IMR-90 (cell line): Measurements from ENCODE around the gene ABHD3. TPM values are rescaled to one million over a fixed set of nuclear protein-coding genes. Genes with fewer than 3 reads are reported as not detected.

ENCODE experiments used
- ATAC-seq: fragments of 200-7000 bp; cut with Tn5 transposase; 2 replicates; pipeline ENCODE4 v1.9.1; 2020; ENCODE audit warnings: low read depth, mild to moderate bottlenecking, moderate library complexity
- BruUV-seq: library from RNA; stranded (reverse); fragments of 400-500 nt; replicated peaks from 2 replicates; lab custom pipeline; 2021; lab: Mats Ljungman, UMichigan
- CTCF ChIA-PET: fragments of 300-600 bp; formaldehyde crosslinking; extraction: SDS; loops from one replicate; lab custom pipeline; 2021; ENCODE audit warnings: antibody characterized with exemption; lab: Yijun Ruan, JAX
- POLR2A ChIA-PET: fragments of 300-600 bp; sonication (Branson Sonifier 250); formaldehyde crosslinking; loops from one replicate; lab custom pipeline; 2022; ENCODE audit warnings: antibody characterized with exemption; ENCODE audit not compliant: unreplicated experiment; lab: Charles Lee
- DNase-seq: peaks from one replicate; pipeline ENCODE4 v3.0.0; 2013
- H2AFZ ChIP-seq: replicated peaks from 2 replicates; pipeline ENCODE3; 2013; ENCODE audit warnings: low read length, mild to moderate bottlenecking; ENCODE audit not compliant: poor library complexity
- H2AK5ac ChIP-seq: 2 replicates; pipeline ENCODE4 v1.6.1; 2013; ENCODE audit warnings: low read depth, low read length, inconsistent platforms
- H2AK9ac ChIP-seq: replicated peaks from 2 replicates; pipeline ENCODE3; 2013; ENCODE audit warnings: mild to moderate bottlenecking, low read depth, low read length, moderate library complexity; ENCODE audit not compliant: poor library complexity
- H2BK120ac ChIP-seq: 2 replicates; pipeline ENCODE4 v1.6.1; 2013; ENCODE audit warnings: low read depth, low read length, inconsistent platforms
- H2BK15ac ChIP-seq: 3 replicates; pipeline ENCODE4 v1.6.1; 2013; ENCODE audit warnings: low read depth, low read length, inconsistent platforms
- H2BK20ac ChIP-seq: 2 replicates; pipeline ENCODE4 v1.6.1; 2013; ENCODE audit warnings: low read depth, mild to moderate bottlenecking, inconsistent platforms, low read length, moderate library complexity
- H2BK5ac ChIP-seq: 2 replicates; pipeline ENCODE4 v1.6.1; 2013; ENCODE audit warnings: mild to moderate bottlenecking, low read depth, low read length, inconsistent platforms; ENCODE audit not compliant: poor library complexity, severe bottlenecking
- H3K14ac ChIP-seq: replicated peaks from 2 replicates; pipeline ENCODE4 v1.6.1; 2013; ENCODE audit warnings: low read depth, low read length, inconsistent platforms
- H3K18ac ChIP-seq: 2 replicates; pipeline ENCODE4 v1.6.1; 2013; ENCODE audit warnings: low read depth, low read length, control low read depth
- H3K23ac ChIP-seq: 2 replicates; pipeline ENCODE4 v1.6.1; 2013; ENCODE audit warnings: low read depth, low read length, inconsistent platforms
- H3K27ac ChIP-seq: 2 replicates; pipeline ENCODE4 v1.5.1; 2013; ENCODE audit warnings: mild to moderate bottlenecking, control low read depth, low read length; ENCODE audit not compliant: insufficient read depth
- H3K27me3 ChIP-seq: 2 replicates; pipeline ENCODE4 v1.6.1; 2013; ENCODE audit warnings: low read length; ENCODE audit not compliant: control insufficient read depth, insufficient read depth
- H3K36me3 ChIP-seq: 2 replicates; pipeline ENCODE4 v1.6.1; 2013; ENCODE audit warnings: low read length, mixed read lengths; ENCODE audit not compliant: control insufficient read depth, insufficient read depth
- H3K4ac ChIP-seq: 2 replicates; pipeline ENCODE4 v1.6.1; 2013; ENCODE audit warnings: low read depth, low read length, inconsistent platforms
- H3K4me1 ChIP-seq: 2 replicates; pipeline ENCODE4 v1.6.1; 2013; ENCODE audit warnings: low read length, mixed read lengths; ENCODE audit not compliant: control insufficient read depth, insufficient read depth
- H3K4me2 ChIP-seq: 2 replicates; pipeline ENCODE4 v1.6.1; 2013; ENCODE audit warnings: low read depth, mild to moderate bottlenecking, control low read depth, low read length, moderate library complexity
- H3K4me3 ChIP-seq: 2 replicates; pipeline ENCODE4 v1.5.1; 2013; ENCODE audit warnings: low read depth, mild to moderate bottlenecking, control low read depth, low read length, moderate library complexity; ENCODE audit not compliant: insufficient read depth
- H3K56ac ChIP-seq: 2 replicates; pipeline ENCODE4 v1.6.1; 2013; ENCODE audit warnings: low read length, inconsistent platforms; ENCODE audit not compliant: insufficient read depth; ENCODE audit errors: extremely low read depth
- H3K79me1 ChIP-seq, 2 experiments: 2 replicates each; pipeline ENCODE4 v1.6.1; 2013; ENCODE audit warnings: low read length in 2 of 2, inconsistent platforms in 1 of 2, low read depth in 1 of 2
- H3K9ac ChIP-seq: 2 replicates; pipeline ENCODE4 v1.6.1; 2013; ENCODE audit warnings: low read depth, low read length, control low read depth
- H3K9me1 ChIP-seq: 2 replicates; pipeline ENCODE4 v1.6.1; 2013; ENCODE audit warnings: low read length, inconsistent platforms; ENCODE audit not compliant: insufficient read depth
- H3K9me3 ChIP-seq: 2 replicates; pipeline ENCODE4 v1.6.1; 2013; ENCODE audit warnings: low read length; ENCODE audit not compliant: control insufficient read depth, insufficient read depth
- H4K20me1 ChIP-seq: 2 replicates; pipeline ENCODE4 v1.6.1; 2013; ENCODE audit warnings: low read length, inconsistent platforms; ENCODE audit not compliant: insufficient read depth
- H4K5ac ChIP-seq: 2 replicates; pipeline ENCODE4 v1.6.1; 2013; ENCODE audit warnings: mild to moderate bottlenecking, low read depth, low read length, control low read depth
- H4K8ac ChIP-seq, 2 experiments: 2 replicates each; pipeline ENCODE4 v1.6.1; 2013; ENCODE audit warnings: low read depth in 2 of 2, low read length in 2 of 2, control low read depth in 1 of 2, inconsistent platforms in 1 of 2
- H4K91ac ChIP-seq: 2 replicates; pipeline ENCODE4 v1.6.1; 2013; ENCODE audit warnings: low read depth, low read length, inconsistent platforms; ENCODE audit not compliant: insufficient read depth
- MAZ ChIP-seq: IDR thresholded peaks from 2 replicates; pipeline ENCODE4 v1.6.1; 2012; ENCODE audit warnings: low read depth, mild to moderate bottlenecking, low read length, improper control_type of control experiment, moderate library complexity, borderline replicate concordance
- WGBS, 2 experiments: methylation state at CpG; one replicate each; pipeline versions ENCODE4 v1.1.5 to v1.1.7; 2013; ENCODE audit warnings: missing lambda C conversion rate in 2 of 2; ENCODE audit not compliant: insufficient read length in 1 of 2; ENCODE audit errors: extremely low coverage in 2 of 2; 5-methylcytosine and 5-hydroxymethylcytosine counted together
- dilution Hi-C: fragments of 300-500 bp; cut with HindIII; formaldehyde crosslinking; loops from one replicate; pipeline ENCODE4 v1.14.3; 2018; ENCODE audit warnings: low sequenced_read_pairs; ENCODE audit not compliant: unreplicated experiment
- in situ Hi-C: fragments of 300-500 bp; cut with MboI; formaldehyde crosslinking; loops from 3 replicates; pipeline ENCODE4 v1.14.3; 2019; ENCODE audit warnings: low sequenced_read_pairs, inconsistent platforms, mixed read lengths
- intact Hi-C: fragments of 100-400 bp; cut with micrococcal nuclease; formaldehyde crosslinking; loops from 2 replicates; pipeline ENCODE4 v1.10.0; 2022
- polyA plus RNA-seq, 3 experiments: library from polyadenylated mRNA; depleted of rRNA; stranded (reverse); fragments of >200 nt; gene quantifications; 2 replicates each; pipeline ENCODE4 v1.2.3, GENCODE V29; 2012; ENCODE audit warnings: low replicate concordance in 1 of 3
- total RNA-seq: library from RNA; depleted of rRNA; stranded (reverse); fragments of >200 nt; gene quantifications from 2 replicates; pipeline ENCODE4 v1.2.3, GENCODE V29; 2012

The ABHD3 gene
- total and polyA plus RNA-seq, 2 of the 4 experiments (the other 2 are of a cell fraction) = 4.5 to 5.5 TPM

- H3K9ac ChIP-seq = no peak overlapping the region
- H3K27me3 ChIP-seq = no peaks in the 10 kb centered on the region
- dilution Hi-C loops (no loop called here), in situ Hi-C loops (no loop called here), intact Hi-C loops (loop anchor here (10.0 kb wide), 1 partner anchor 60 kb away; no protein-coding TSS in a partner anchor)
- no peak overlapping the region for H4K5ac ChIP-seq
- H2AK9ac ChIP-seq = no peak overlapping the region
- ATAC-seq (no peak), DNase-seq (no peak)
- no peaks in the 10 kb centered on the region for H3K9me3 ChIP-seq
- no peak overlapping the region for H3K4me3 ChIP-seq
- H3K14ac ChIP-seq = no peak overlapping the region
- no peaks in the 10 kb centered on the region for H3K36me3 ChIP-seq
- no peak overlapping the region for H2BK20ac ChIP-seq
- H3K18ac ChIP-seq = no peak overlapping the region
- H3K9me1 ChIP-seq = no peaks in the 10 kb centered on the region
- no peak overlapping the region for H4K91ac ChIP-seq
- H2BK120ac ChIP-seq = no peak overlapping the region
- POLR2A ChIA-PET = no interaction called here
- no TSS peak for BruUV-seq
- no peak overlapping the region for H4K8ac ChIP-seq
- no peaks in the 10 kb centered on the region for H3K4me1 ChIP-seq
- no peak overlapping the region for H2AK5ac ChIP-seq
- no peak overlapping the region for H2BK15ac ChIP-seq
- H3K4ac ChIP-seq = no peak overlapping the region
- H4K20me1 ChIP-seq = no peaks in the 10 kb centered on the region
- no peak overlapping the region for H3K27ac ChIP-seq
- H2BK5ac ChIP-seq = no peak overlapping the region
- no peak overlapping the region for H2AFZ ChIP-seq
- no peaks in the 10 kb centered on the region for H3K79me1 ChIP-seq
- no peak for TF ChIP-seq MAZ
- no peak overlapping the region for H3K23ac ChIP-seq
- no peak overlapping the region for H3K4me2 ChIP-seq
- H3K56ac ChIP-seq = no peak overlapping the region
- CTCF ChIA-PET = no interaction called here
- 80% methylated on average over 1 of the region's 4 CpGs; no CpG with 5 or more reads in 1 of the 2 experiments for WGBS, 2 experiments
Observed at GRCh38 chr18:21725201-21725600, 20.6 kb upstream of the ABHD3 start.
